Measurements from ENCODE around the gene MRPL14.

- TF ChIP-seq, protein P1, sequence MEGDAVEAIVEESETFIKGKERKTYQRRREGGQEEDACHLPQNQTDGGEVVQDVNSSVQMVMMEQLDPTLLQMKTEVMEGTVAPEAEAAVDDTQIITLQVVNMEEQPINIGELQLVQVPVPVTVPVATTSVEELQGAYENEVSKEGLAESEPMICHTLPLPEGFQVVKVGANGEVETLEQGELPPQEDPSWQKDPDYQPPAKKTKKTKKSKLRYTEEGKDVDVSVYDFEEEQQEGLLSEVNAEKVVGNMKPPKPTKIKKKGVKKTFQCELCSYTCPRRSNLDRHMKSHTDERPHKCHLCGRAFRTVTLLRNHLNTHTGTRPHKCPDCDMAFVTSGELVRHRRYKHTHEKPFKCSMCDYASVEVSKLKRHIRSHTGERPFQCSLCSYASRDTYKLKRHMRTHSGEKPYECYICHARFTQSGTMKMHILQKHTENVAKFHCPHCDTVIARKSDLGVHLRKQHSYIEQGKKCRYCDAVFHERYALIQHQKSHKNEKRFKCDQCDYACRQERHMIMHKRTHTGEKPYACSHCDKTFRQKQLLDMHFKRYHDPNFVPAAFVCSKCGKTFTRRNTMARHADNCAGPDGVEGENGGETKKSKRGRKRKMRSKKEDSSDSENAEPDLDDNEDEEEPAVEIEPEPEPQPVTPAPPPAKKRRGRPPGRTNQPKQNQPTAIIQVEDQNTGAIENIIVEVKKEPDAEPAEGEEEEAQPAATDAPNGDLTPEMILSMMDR (IDR thresholded peaks at IDR 0.05): no peak
- no peak for TF ChIP-seq EP300 (IDR thresholded peaks at IDR 0.05)
- no peak for TF ChIP-seq POLR2A (IDR thresholded peaks at IDR 0.05)
Observed at GRCh38 chr6:44086931-44087574, 40.2 kb downstream of the MRPL14 start.

Measured in tibial nerve (tissue), 4 donors.